Measurements from ENCODE around the gene TMEM263.
"Not testable (repeated sequence)": the region's sequence is repeated elsewhere in the genome, so short reads cannot be mapped to it uniquely, and the experiment has no call there.

The TMEM263 gene

GRCh38 chr12:106955377-106956047, at the start of gene TMEM263:
TSS of gene TMEM263 (plus strand) at chr12:106955907. CDS start at chr12:106967117, 11,210 bp downstream.
- H3K27ac ChIP-seq: peak within 1 kb of the TSS; percentile 64
- peak; percentile 31 for DNase-seq (ENCODE audit: low read depth, low spot score)

- DNase-seq (ENCODE audit: low read depth, low spot score): no peak
- no peak overlapping the region for H3K27ac ChIP-seq
These were observed 49.0 kb upstream of the TMEM263 start for GRCh38 chr12:106906715-106907114.

DNA sequence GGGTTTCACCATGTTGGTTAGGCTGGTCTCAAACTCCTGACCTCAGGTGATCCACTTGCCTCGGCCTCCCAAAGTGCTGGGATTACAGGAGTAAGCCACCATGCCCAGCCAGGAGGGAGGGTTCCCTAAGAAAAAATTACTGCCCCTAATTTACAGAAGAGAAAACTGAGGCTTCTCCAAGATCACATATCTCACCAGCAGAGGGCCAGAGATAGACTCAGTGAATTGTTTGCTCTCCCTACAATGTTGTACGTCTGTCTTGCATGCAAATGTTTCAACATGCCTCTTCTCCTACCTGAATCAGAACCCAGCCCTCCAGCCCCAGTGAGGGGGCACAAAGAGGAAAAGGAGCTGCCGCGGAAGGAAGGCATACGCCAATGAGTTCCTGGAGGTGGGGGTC, 48.3 kb upstream of the TMEM263 start:
- DNase-seq (ENCODE audit: low read depth, low spot score): no peak
- no peak overlapping the region for H3K27ac ChIP-seq

- H3K27ac ChIP-seq: no peak overlapping the region
- DNase-seq (ENCODE audit: low read depth, low spot score): no peak
These were observed 47.9 kb upstream of the TMEM263 start for GRCh38 chr12:106907846-106908245.

DNA sequence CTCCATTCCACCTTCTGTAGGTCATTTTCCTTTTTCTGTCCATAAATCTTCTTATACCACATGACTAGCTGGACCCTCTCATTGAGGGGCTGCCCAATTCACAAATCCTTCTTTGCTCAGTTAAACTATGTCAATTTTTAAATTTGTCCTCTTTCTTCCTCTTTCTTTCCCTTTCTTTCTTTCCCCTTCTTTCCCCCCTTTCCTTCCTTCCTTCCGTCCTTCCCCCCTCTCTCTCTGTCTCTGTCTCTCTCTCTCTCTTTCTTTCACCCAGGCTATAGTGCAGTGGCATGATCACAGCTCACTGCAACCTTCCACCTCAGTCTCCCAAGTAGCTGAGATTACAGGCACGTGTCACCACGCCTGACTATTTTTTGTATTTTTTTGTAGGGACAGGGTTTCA, 47.1 kb upstream of the TMEM263 start:
- H3K27ac ChIP-seq: no peak overlapping the region
- no peak for DNase-seq (ENCODE audit: low read depth, low spot score)

DNA sequence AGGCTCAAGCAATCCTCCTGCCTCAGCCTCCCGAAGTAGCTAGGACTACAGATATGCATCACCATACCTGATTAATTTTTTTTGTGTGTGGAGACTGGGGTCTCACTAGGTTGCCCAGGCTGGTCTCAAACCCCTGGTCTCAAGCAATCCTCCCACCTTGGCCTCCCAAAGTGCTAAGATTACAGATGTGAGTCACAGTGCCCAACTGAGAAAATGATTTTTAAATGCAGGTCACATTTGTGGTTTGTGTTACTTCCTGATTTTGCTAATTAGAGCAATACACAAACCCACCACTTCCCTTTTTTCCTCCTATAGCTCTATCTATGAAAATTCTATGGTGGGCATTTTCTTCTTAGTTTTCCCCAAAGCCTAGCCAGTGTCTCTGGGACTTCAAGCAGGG, 45.5 kb upstream of the TMEM263 start:
- no peak for DNase-seq (ENCODE audit: low read depth, low spot score)
- H3K27ac ChIP-seq: no peak overlapping the region

- DNase-seq (ENCODE audit: low read depth, low spot score): no peak
- H3K27ac ChIP-seq: no peak overlapping the region
These were observed 44.1 kb upstream of the TMEM263 start for GRCh38 chr12:106911581-106911980.

DNA sequence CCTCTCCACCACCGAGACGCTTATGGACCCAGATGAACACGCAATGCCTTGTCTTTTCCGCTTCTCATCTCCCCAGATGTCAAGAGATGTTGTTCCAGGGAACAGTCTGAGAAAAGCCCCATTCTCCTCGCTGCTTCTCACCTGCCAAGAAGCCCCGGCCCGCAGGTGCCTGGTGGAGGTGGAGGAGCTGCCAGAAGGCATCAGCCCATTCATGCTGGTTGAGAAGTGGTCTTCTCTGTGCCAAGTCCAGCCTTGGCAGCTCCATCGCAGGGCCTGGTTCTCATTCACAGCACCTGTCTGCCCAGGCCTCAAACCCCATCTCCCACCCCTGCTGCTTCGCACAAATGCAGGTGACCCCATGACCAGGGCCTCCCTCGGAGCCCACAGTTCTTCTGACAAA, 42.3 kb upstream of the TMEM263 start:
- H3K27ac ChIP-seq: no peak overlapping the region
- no peak for DNase-seq (ENCODE audit: low read depth, low spot score)

GRCh38 chr12:106914796-106915634, 40.7 kb upstream of the TMEM263 start:
- DNase-seq (ENCODE audit: low read depth, low spot score): no peak
- no peak overlapping the region for H3K27ac ChIP-seq

GRCh38 chr12:106915635-106916026, 40.1 kb upstream of the TMEM263 start:
- no peak overlapping the region for H3K27ac ChIP-seq
- no peak for DNase-seq (ENCODE audit: low read depth, low spot score)

GRCh38 chr12:106917503-106917902, 38.2 kb upstream of the TMEM263 start:
- DNase-seq (ENCODE audit: low read depth, low spot score): no peak
- H3K27ac ChIP-seq: no peak overlapping the region

DNA sequence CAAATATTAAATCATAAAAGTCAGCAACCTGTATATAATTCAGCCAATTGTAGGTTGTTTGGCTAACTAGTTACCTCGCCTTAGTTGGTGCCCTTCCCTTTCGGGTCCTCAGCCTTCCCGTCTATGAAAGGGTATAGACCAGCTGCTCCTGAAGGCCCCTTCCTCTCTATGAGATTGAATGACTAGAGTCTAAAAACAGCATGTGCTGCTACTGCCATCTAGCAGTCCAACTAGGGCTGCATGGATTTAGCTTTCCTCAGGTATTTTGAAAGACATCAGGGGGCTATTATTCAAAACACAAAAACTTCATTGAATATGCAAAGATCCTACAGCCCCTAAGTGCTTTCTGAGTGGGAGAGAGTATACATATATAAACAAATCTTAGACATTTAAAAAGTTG, 37.0 kb upstream of the TMEM263 start:
- no peak overlapping the region for H3K27ac ChIP-seq

DNA sequence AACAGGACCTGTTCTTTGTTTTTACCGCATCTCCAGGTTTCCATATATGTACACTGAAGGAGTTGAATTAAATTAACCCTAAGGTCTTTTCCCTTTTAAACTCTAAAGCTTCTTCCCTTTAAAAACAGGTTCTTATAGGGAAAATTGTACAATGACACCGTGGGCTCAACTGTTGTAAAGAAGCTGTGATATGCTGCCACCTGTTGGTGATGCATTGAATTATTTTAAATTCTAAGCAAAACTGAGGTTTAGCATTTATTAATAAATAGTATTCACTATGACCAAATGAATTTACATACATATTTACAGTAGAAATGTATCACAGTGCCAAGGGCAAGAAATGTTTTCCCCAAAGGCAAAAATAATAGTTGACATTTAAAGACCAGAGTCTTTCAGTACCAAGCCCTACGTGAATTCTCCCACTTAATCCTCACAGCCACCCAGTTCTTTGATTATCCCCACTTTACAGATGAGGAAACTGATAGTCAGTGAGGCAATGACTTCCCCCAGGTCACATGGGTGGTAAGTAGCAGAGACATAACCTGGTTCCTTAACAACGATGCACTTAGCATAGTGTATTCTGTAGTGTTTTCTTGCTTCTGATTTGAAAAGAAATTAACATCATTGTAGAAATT, 35.7 kb upstream of the TMEM263 start:
- no peak overlapping the region for H3K27ac ChIP-seq
- no peak for DNase-seq (ENCODE audit: low read depth, low spot score)

More for the DNA sequence above, 37.0 kb upstream of the TMEM263 start:
- DNase-seq (ENCODE audit: low read depth, low spot score): no peak

DNA sequence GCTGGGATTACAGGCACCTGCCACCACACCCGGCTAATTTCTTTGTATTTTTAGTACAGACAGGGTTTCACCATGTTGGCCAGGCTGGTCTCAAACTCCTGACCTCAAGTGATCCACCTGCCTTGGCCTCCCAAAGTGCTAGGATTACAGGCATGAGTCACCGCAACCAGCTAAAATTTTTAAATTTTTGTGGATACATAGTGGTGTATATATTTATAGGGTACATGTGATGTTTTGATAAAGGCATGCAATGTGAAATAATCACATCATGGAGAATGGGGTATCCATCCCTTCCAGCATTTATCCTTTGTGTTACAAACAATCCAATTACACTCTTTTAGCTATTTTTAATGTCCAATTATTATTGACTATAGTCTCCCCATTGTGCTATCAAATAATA, 33.7 kb upstream of the TMEM263 start:
- not testable (repeated sequence) for H3K27ac ChIP-seq

DNA sequence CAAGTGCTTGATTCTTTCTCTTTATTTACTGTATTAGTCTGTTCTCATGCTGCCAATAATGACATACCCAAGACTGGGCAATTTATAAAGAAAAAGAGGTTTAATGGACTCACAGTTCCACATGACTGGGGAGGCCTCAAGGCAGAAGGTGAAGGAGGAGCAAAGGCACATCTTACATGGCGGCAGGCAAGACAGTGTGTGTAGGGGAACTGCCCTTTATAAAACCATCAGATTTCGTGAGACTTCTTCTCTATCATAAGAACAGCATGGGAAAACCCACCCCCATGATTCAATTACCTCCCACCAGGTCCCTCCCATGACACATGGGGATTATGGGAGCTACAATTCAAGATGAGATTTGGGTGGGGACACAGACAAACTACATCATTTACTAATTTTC, 32.1 kb upstream of the TMEM263 start:
- H3K27ac ChIP-seq; DNase-seq (ENCODE audit: low read depth, low spot score): not testable (repeated sequence)

More for the DNA sequence above, 33.7 kb upstream of the TMEM263 start:
- not testable (repeated sequence) for DNase-seq (ENCODE audit: low read depth, low spot score)

DNA sequence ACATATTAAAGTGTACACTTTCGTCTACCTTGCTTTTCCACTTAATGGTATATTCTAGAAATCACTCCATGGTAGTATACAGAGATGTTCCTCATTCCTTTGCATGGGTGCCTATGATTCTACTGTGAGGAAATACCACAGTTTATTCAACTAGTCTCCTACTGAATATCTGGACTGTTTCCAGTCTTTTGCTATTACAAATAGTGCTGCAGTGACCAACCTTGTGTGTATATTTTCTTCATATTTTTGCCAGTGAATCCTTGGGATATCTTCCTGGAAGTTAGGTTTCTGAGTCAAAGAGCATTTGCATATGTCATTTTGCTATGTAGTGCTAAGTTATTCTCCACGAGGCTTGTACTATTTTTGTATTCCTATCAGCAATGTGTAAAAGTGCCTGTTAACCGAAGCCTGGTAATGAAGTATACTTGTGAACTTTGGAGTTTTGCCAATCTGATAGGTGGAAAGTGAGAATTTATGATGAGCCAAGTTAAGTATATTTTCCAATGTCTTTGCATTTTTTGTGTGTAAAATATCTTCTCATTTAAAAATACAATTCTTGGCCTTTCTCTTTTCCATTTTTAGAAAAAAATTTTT, 31.3 kb upstream of the TMEM263 start:
- no peak overlapping the region for H3K27ac ChIP-seq
- DNase-seq (ENCODE audit: low read depth, low spot score): no peak

DNA sequence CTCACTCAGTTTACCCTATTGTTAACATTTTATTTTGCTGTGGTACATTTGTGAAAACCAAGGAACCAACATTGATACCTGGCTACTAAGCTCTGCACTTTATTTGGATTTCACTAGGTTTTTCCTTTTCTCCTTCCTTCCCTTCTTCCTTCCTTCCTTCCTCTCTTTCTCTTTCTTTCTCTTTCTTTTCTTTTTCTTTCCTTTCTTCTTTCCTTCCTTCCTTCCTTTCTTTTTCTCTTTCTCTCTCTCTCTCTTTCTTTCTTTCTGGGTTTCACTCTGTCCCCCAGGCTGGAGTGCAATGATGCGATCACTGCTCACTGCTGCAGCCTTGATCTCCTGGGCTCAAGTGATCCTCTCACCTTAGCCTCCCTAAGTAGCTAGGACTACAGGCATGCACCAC, 29.1 kb upstream of the TMEM263 start:
- no peak for DNase-seq (ENCODE audit: low read depth, low spot score)
- no peak overlapping the region for H3K27ac ChIP-seq

DNA sequence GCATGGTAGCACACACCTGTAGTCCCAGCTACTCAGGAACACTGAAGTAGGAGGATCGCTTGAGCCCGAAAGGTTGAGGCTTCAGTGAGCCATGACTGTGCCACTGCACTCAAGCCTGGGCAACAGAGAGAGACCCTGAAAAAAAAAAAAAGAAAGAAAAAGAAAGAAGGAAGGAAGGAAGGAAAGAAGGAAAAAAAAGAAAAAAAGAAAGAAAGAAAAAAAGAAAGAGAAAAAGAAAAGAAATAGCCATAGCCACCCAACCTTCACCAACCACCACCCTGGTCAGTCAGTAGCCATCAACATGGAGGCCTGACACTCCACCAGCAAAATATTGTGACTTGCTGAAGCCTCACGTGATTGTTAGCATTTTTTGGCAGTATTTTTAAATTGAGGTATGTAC, 21.4 kb upstream of the TMEM263 start:
- H3K27ac ChIP-seq: no peak overlapping the region
- DNase-seq (ENCODE audit: low read depth, low spot score): no peak

GRCh38 chr12:106941481-106942156, 14.1 kb upstream of the TMEM263 start:
- no peak for DNase-seq (ENCODE audit: low read depth, low spot score)
- H3K27ac ChIP-seq: no peak overlapping the region

GRCh38 chr12:106942775-106943174, 12.9 kb upstream of the TMEM263 start:
- no peak overlapping the region for H3K27ac ChIP-seq
- no peak for DNase-seq (ENCODE audit: low read depth, low spot score)
